Measurements from ENCODE around the gene SIL1. TPM values are rescaled to one million over a fixed set of nuclear protein-coding genes. Genes with fewer than 3 reads are reported as not detected.

The SIL1 gene
- total and polyA plus RNA-seq, 10 donors, result 23.4 to 42.3 (median 32.6) TPM

- H3K4me1 ChIP-seq, result peaks cover 2 to 16% (median 3%) of the 10 kb centered on the region in 6 donors
- peak overlapping the region in 2 of 8 donors; percentile 23 to 53 for H3K27ac ChIP-seq
- no peaks in the 10 kb centered on the region for H3K27me3 ChIP-seq (replicated peaks in 1 of 7)
- 63 to 86% (median 79%) methylated on average over 1 of the region's 1 CpG for WGBS, 5 donors
- intact Hi-C loops (cut with DNase I; ENCODE audit: low total_unique reads), result no loop called here
- no peak for DNase-seq
- H3K9me3 ChIP-seq, result no peaks in the 10 kb centered on the region
- H3K4me3 ChIP-seq, result no peak overlapping the region
- TF ChIP-seq CTCF (IDR thresholded peaks at IDR 0.05 in 8 of 11, conservative IDR thresholded peaks at IDR 0.05 in 3 of 11) (no peak), POLR2A (IDR thresholded peaks at IDR 0.05) (no peak), POLR2AphosphoS5 (IDR thresholded peaks at IDR 0.05) (no peak)
- H3K36me3 ChIP-seq, result peaks cover 0 to 60% (median 8%) of the 10 kb centered on the region in 6 donors
Observed at GRCh38 chr5:139125991-139126390, 72.2 kb downstream of the SIL1 start.

DNA sequence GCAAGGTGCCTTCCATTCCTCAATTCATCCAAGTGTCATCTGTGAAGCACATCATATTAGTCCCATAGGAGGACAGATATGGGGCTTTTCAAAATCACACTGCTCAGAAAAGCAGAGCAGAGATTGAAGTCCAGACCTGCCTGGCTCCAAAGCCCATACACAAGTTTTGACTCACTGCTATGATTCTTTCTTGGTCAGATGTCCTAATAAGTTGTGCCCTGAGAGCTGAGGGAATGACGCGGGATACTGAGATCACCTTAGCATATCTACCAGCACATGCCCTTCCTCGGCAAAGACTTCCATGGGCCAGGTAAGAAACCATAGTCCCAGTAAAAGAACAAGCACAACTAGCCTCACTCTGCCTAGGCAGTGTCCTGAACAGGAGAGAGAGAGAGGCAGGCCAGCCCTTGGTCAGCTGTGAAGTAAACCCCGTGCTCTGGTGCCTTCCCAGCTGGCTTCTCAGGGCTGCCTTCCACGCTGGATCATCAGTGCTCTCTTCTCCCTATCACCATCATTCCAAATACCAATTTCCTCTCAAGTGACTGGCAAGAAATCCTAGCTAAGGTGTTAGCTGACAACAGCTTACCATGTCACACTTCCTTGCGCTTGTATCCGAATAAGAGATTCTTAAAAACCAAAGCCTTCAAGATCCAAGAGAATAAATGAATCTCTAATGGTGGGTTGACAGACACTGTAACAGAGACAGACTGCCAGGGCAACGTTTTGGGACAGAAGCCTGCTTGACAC lies 73.2 kb downstream of the SIL1 start:
- H3K4me3 ChIP-seq, result no peak overlapping the region
- intact Hi-C loops (cut with DNase I; ENCODE audit: low total_unique reads), result no loop called here
- no peaks in the 10 kb centered on the region for H3K9me3 ChIP-seq
- peaks cover 0 to 13% (median 0%) of the 10 kb centered on the region in 6 donors for H3K4me1 ChIP-seq
- no peaks in the 10 kb centered on the region for H3K27me3 ChIP-seq (replicated peaks in 1 of 7)
- H3K27ac ChIP-seq, result no peak overlapping the region
- peaks cover 2 to 70% (median 18%) of the 10 kb centered on the region in 6 donors for H3K36me3 ChIP-seq
- WGBS, 5 donors, result 90 to 94% (median 91%) methylated on average over 8 of the region's 8 CpGs
- no peak for DNase-seq
- TF ChIP-seq POLR2A (IDR thresholded peaks at IDR 0.05), result no peak
- no peak for TF ChIP-seq POLR2AphosphoS5 (IDR thresholded peaks at IDR 0.05)
- TF ChIP-seq CTCF (IDR thresholded peaks at IDR 0.05 in 8 of 11, conservative IDR thresholded peaks at IDR 0.05 in 3 of 11), result no peak

GRCh38 chr5:139121120-139121519 lies 77.0 kb downstream of the SIL1 start:
- H3K27me3 ChIP-seq (replicated peaks in 1 of 7), result no peaks in the 10 kb centered on the region
- TF ChIP-seq POLR2AphosphoS5 (IDR thresholded peaks at IDR 0.05) (no peak), POLR2A (IDR thresholded peaks at IDR 0.05) (no peak), CTCF (IDR thresholded peaks at IDR 0.05 in 8 of 11, conservative IDR thresholded peaks at IDR 0.05 in 3 of 11) (no peak)
- no peak for DNase-seq
- 83 to 95% (median 85%) methylated on average over 5 of the region's 5 CpGs for WGBS, 5 donors
- no peak overlapping the region for H3K4me3 ChIP-seq
- H3K4me1 ChIP-seq, result peaks cover 0 to 7% (median 0%) of the 10 kb centered on the region in 6 donors
- H3K9me3 ChIP-seq, result no peaks in the 10 kb centered on the region
- intact Hi-C loops (cut with DNase I; ENCODE audit: low total_unique reads), result no loop called here
- peaks cover 2 to 91% (median 31%) of the 10 kb centered on the region in 6 donors for H3K36me3 ChIP-seq
- no peak overlapping the region for H3K27ac ChIP-seq

DNA sequence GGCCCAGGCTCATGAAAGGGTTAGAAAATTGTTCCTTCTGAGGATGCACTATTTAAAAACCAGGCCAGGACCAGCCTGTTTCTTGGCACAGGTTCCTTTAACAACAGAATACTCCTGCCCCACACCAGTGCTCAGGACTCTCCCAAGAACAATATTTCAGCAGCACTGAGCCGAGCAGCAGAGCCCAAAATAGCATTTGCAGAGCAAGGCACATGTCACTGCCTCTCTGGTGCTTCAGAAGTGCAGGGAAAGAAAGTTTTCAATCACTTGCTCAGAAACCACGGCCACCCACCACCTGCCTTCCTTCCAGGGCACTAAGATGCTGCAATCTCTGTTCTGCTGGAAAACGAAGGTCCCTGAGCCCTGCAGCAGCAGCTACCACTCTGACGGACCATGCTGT lies 77.6 kb downstream of the SIL1 start:
- intact Hi-C loops (cut with DNase I; ENCODE audit: low total_unique reads), result no loop called here
- no peak for TF ChIP-seq CTCF (IDR thresholded peaks at IDR 0.05 in 8 of 11, conservative IDR thresholded peaks at IDR 0.05 in 3 of 11)
- Histone ChIP-seq H3K9me3 (no peaks in the 10 kb centered on the region), H3K27me3 (replicated peaks in 1 of 7) (no peaks in the 10 kb centered on the region), H3K27ac (no peak overlapping the region), H3K4me3 (no peak overlapping the region), H3K36me3 (peaks cover 2 to 88% (median 31%) of the 10 kb centered on the region in 6 donors), H3K4me1 (peaks cover 0 to 1% (median 0%) of the 10 kb centered on the region in 6 donors)
- DNase-seq, result no peak
- 59 to 88% (median 84%) methylated on average over 4 of the region's 4 CpGs for WGBS, 5 donors

Data from spleen (tissue), 11 donors.